SK-N-MC (cell line): Measurements from ENCODE around the gene SPATA3.

ENCODE experiments used
- EZH2 ChIP-seq: fragments of 200-600 bp; sonication (generic); IDR thresholded peaks from one replicate; pipeline ENCODE4 v1.6.1; 2017; ENCODE audit warnings: antibody characterized with exemption
- FOXP2 ChIP-seq: optimal IDR thresholded peaks from 2 replicates; pipeline ENCODE3; 2011; ENCODE audit warnings: mild to moderate bottlenecking, moderate library complexity; ENCODE audit not compliant: insufficient read depth; ENCODE audit errors: extremely low read length, control extremely low read depth
- POLR2AphosphoS5 ChIP-seq: IDR thresholded peaks from 2 replicates; pipeline ENCODE4 v1.6.1; 2012; ENCODE audit warnings: mild to moderate bottlenecking, low read depth, low read length, borderline replicate concordance

GRCh38 chr2:231001036-231001435 lies 5.1 kb downstream of the SPATA3 start:
- TF ChIP-seq POLR2AphosphoS5 (no peak), EZH2 (no peak), FOXP2 (no peak)
